Coronary artery (tissue), 2 donors: Measurements from ENCODE around the gene TEX12.

Experiments
- DNase-seq: peaks from one replicate; pipeline ENCODE4 v3.0.0-alpha.2; 2017; ENCODE audit warnings: low spot score
- H3K27ac ChIP-seq, 2 donors: fragments of 200-600 bp; sonication (generic); one replicate each; pipeline ENCODE4 v1.5.1; 2016 to 2019
- H3K4me3 ChIP-seq: fragments of 200-600 bp; sonication (generic); 2 replicates; pipeline ENCODE4 v1.5.1; 2016; ENCODE audit warnings: mild to moderate bottlenecking, moderate library complexity
- CTCF ChIP-seq: fragments of 200-600 bp; sonication (generic); IDR thresholded peaks from one replicate; pipeline ENCODE4 v1.5.1; 2019; ENCODE audit warnings: antibody characterized with exemption

TEX12 gene

GRCh38 chr11:112221274-112221835 lies 54.2 kb downstream of the TEX12 start:
- no peak for DNase-seq
- no peak overlapping the region for H3K27ac ChIP-seq
- no peak for TF ChIP-seq CTCF
- no peak overlapping the region for H3K4me3 ChIP-seq
